Astrocyte of the spinal cord (primary cell): ENCODE data around the gene MYRIP.
"Not testable (repeated sequence)": the region's sequence is repeated elsewhere in the genome, so short reads cannot be mapped to it uniquely, and the experiment has no call there.

ENCODE experiments used
- DNase-seq: peaks from one replicate; pipeline ENCODE4 v3.0.0; 2011; ENCODE audit warnings: low read depth, low spot score
- H3K4me3 ChIP-seq: 2 replicates; pipeline ENCODE4 v1.5.1; 2011; ENCODE audit warnings: low read depth, mild to moderate bottlenecking, low read length, moderate library complexity
- CTCF ChIP-seq: IDR thresholded peaks from 2 replicates; pipeline ENCODE4 v1.5.1; 2012; ENCODE audit warnings: low read depth, mild to moderate bottlenecking, low read length, inconsistent platforms
- in situ Hi-C: cut with HindIII; loops from 2 replicates; pipeline ENCODE4 v1.10.0; 2017; ENCODE audit warnings: low sequenced_read_pairs

Gene MYRIP

GRCh38 chr3:40267937-40268724, 458.7 kb downstream of the MYRIP start:
- TF ChIP-seq CTCF: no peak
- no peak overlapping the region for H3K4me3 ChIP-seq
- in situ Hi-C loops: no loop called here
- DNase-seq: no peak

DNA sequence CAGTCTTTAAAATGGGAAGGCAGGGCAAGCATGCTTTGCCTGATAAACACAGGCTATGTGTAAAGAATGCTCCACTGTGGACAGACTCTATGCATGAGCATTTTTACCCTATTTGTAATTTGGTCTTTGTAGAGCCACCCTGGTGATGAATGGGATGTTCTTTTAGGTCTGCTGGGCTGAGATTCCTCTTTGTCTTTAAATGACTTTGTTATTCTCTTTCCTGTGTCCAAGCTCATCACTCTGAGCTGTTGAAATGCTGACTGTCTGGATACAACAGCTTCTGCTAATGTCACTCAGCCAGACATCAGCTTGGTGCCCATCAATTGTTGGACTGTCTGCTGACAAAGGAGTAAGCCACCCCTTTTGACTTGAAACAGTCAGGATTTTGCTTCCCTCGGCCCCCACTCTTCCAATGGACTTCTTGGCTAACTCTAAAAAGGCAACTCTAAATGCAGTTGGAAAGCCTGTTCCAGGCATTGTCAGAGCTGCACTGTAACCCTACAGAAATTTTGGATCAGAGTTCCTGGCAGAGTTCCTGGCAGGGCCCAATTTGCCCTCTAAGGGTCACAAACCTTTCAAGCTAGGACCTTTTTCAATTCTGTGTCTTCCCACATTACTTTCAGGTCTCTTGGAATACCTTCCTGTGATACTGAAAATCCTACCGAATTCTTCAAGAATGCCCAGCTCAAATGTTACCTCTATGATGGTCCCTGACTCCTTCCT, 459.6 kb downstream of the MYRIP start:
- in situ Hi-C loops: no loop called here
- TF ChIP-seq CTCF: no peak
- H3K4me3 ChIP-seq: no peak overlapping the region
- no peak for DNase-seq

DNA sequence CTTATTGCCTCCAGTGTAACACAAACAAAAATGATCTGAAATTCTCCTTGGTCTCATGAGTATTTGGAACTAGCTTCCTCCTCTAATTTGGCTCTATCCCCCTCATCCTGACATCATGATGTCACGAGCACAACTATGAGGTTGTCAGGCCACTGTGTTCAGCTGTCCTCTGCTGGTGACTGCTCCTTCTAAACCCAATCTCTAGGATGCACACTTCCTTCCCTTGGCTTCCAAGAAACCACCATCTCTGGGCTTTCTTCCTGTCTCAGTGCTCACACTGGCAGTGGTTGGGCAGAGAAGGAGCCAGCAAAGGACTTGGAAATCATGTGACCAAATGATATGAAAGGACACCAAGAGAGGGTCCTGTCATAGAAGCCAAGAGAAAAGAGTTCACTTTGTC, 469.4 kb downstream of the MYRIP start:
- no peak for TF ChIP-seq CTCF
- in situ Hi-C loops: no loop called here
- H3K4me3 ChIP-seq: no peak overlapping the region
- DNase-seq: no peak

GRCh38 chr3:40281995-40282394, 472.6 kb downstream of the MYRIP start:
- in situ Hi-C loops: no loop called here
- no peak overlapping the region for H3K4me3 ChIP-seq
- DNase-seq: no peak
- TF ChIP-seq CTCF: no peak

DNA sequence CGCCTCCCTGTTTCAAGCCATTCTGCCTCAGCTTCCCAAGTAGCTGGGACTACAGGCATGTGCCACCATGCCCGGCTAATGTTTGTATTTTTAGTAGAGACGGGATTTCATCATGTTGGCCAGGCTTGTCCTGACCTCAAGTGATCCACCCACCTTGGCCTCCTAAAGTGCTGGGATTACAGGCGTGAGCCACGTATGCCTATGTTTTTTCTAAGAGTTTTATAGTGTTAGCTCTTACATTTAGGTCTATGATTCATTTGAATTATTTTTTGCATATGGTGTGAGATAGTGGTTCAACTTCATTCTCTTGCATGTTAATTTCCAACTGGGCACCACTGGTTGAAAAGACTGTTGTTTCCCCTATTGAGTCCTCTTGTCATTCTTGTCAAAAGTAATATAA, 473.6 kb downstream of the MYRIP start:
- DNase-seq, in situ Hi-C loops, H3K4me3 ChIP-seq: not testable (repeated sequence)

DNA sequence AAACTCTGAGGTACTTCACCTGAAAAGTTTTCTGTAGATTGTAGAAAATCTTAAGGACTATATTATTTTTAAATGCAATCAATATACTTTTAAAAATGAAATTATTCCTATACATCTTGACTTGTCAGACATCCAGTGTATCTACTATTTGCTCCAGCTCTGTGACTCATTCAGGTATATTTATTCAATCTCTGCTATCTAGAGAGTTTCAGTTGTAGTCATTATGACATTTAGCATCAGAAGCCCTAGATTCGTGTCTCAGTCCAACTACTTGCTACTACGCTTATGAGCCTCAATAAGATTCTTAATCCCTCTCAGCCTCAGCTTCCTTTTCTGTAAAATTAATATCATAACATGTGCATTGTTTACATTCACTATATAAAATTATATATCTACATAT, 477.8 kb downstream of the MYRIP start:
- no peak overlapping the region for H3K4me3 ChIP-seq
- in situ Hi-C loops: no loop called here
- no peak for DNase-seq
- TF ChIP-seq CTCF: no peak

DNA sequence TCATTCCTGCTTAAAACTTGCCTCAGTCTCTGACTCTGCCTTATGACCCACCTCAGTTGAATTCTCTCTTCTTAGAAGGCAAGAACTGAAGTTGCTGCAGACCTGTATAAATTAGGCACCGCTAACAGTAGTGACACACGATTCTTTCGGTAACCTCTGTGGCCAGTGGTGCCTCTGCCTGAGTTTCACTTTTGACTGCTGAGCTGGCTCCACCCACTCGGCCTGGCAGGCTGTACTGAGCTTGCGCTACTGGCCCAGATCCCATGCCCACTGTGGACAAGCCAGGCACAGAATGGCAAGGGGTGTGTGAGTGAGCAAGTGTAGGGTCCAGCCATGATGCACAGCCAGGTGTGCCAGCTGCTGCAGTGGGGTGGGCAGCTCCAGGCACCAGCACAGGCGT, 481.0 kb downstream of the MYRIP start:
- in situ Hi-C loops: no loop called here
- H3K4me3 ChIP-seq: no peak overlapping the region
- DNase-seq: no peak
- TF ChIP-seq CTCF: no peak
